Thyroid gland (tissue), 4 donors: ENCODE results near the gene HES7. TPM values are rescaled to one million over a fixed set of nuclear protein-coding genes. Genes with fewer than 3 reads are reported as not detected.

Source experiments
- DNase-seq, 2 donors: peaks; one replicate each; pipeline ENCODE4 v3.0.0-alpha.2; 2019
- H3K27ac ChIP-seq, 3 donors: fragments of 200-600 bp; sonication (generic); 1 replicate in 2 of 3; 2 replicates in 1 of 3; pipeline ENCODE4 v1.5.1; 2016 to 2019; ENCODE audit warnings: mild to moderate bottlenecking in 1 of 3, moderate library complexity in 1 of 3
- H3K27me3 ChIP-seq: fragments of 200-600 bp; sonication (generic); one replicate; pipeline ENCODE4 v1.5.1; 2019
- H3K36me3 ChIP-seq, 2 donors: fragments of 200-600 bp; sonication (generic); one replicate each; pipeline ENCODE4 v1.5.1; 2016 to 2019
- H3K4me1 ChIP-seq, 2 donors: fragments of 200-600 bp; sonication (generic); one replicate each; pipeline ENCODE4 v1.5.1; 2017 to 2019
- H3K4me3 ChIP-seq, 3 donors: fragments of 200-600 bp; sonication (generic); replicated peaks in 1 of 3; 1 replicate in 2 of 3; 2 replicates in 1 of 3; pipeline ENCODE4 v1.5.1; 2016; ENCODE audit warnings: mild to moderate bottlenecking in 1 of 3
- H3K9me3 ChIP-seq: fragments of 200-600 bp; sonication (generic); one replicate; pipeline ENCODE4 v1.5.1; 2017
- POLR2A ChIP-seq, 2 donors: fragments of 450-650 bp; IDR thresholded peaks; one replicate each; pipeline ENCODE4 v1.6.1; 2017; ENCODE audit warnings: antibody characterized with exemption in 2 of 2, mild to moderate bottlenecking in 2 of 2, moderate library complexity in 1 of 2
- WGBS, 2 donors: methylation state at CpG; one replicate each; pipeline ENCODE4 v1.1.5; 2017; 5-methylcytosine and 5-hydroxymethylcytosine counted together
- intact Hi-C: fragments of 100-400 bp; cut with DNase I; formaldehyde crosslinking; loops from one replicate; pipeline ENCODE4 v1.15.1; 2023
- total RNA-seq, 4 donors: library from RNA; depleted of rRNA; stranded (reverse); fragments of >200 nt; gene quantifications; one replicate each; pipeline ENCODE4 v1.2.3, GENCODE V29; 2016
- TF ChIP-seq, protein P1 (sequence below), 6 experiments: fragments of 200-600 bp in 3 of 6; fragments of 450-650 bp in 3 of 6; sonication (generic) in 3 of 6; IDR thresholded peaks; one replicate each; pipeline ENCODE4 v1.5.1; 2016 to 2019; ENCODE audit warnings: antibody characterized with exemption in 6 of 6, mild to moderate bottlenecking in 2 of 6, inconsistent platforms in 1 of 6, moderate library complexity in 1 of 6

The HES7 gene
- total RNA-seq, 4 donors from 2014 or later = 1.7 TPM; not detected in 3

DNA sequence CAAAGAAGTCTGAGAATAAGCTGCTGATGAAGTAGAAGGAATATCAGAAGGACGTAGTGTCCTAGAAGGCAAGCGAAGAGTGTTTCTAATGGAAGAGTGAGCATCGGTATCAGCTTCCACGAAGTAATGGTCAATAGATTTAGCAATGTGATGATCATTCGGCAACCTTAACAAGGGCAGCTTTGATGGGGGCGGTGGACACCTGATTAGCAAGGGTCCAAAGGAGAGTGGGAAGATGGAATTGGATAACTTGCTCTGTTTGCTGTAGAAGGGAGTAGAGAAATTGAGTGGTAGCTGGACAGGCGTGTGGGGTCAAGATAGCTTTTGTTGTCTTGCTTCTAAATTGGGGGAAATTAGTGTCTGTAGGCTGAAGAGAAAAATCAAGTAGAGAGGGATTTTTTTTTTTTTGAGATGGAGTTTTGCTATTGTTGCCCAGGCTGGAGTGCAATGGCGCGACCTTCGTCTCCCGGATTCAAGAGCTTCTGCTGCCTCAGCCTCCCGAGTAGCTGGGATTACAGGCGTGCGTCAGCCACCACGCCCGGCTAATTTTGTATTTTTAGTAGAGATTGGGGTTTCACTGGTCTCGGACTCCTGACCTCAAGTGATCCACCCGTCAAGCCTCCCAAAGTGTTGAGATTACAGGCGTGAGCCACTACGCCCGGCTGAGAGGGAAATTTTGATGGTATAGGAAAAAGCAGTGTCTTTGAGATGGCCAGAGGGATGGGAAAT lies 13.9 kb upstream of the HES7 start:
- Histone ChIP-seq H3K36me3 (peaks cover 34 to 37% of the 10 kb centered on the region in 2 donors), H3K27me3 (no peaks in the 10 kb centered on the region), H3K4me1 (peaks cover 19 to 35% of the 10 kb centered on the region in 2 donors), H3K9me3 (no peaks in the 10 kb centered on the region), H3K27ac (peak overlapping the region; percentile 69 to 93 (median 86)), H3K4me3 (no peak overlapping the region)
- DNase-seq = peak; percentile 59 to 60
- peak in 1 of 2 donors; percentile 7 for TF ChIP-seq POLR2A (IDR thresholded peaks at IDR 0.05)
- TF ChIP-seq, protein P1, sequence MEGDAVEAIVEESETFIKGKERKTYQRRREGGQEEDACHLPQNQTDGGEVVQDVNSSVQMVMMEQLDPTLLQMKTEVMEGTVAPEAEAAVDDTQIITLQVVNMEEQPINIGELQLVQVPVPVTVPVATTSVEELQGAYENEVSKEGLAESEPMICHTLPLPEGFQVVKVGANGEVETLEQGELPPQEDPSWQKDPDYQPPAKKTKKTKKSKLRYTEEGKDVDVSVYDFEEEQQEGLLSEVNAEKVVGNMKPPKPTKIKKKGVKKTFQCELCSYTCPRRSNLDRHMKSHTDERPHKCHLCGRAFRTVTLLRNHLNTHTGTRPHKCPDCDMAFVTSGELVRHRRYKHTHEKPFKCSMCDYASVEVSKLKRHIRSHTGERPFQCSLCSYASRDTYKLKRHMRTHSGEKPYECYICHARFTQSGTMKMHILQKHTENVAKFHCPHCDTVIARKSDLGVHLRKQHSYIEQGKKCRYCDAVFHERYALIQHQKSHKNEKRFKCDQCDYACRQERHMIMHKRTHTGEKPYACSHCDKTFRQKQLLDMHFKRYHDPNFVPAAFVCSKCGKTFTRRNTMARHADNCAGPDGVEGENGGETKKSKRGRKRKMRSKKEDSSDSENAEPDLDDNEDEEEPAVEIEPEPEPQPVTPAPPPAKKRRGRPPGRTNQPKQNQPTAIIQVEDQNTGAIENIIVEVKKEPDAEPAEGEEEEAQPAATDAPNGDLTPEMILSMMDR (IDR thresholded peaks at IDR 0.05) = no peak
- intact Hi-C loops = no loop called here
- WGBS, 2 donors = 25 to 32% methylated on average over 21 of the region's 21 CpGs

DNA sequence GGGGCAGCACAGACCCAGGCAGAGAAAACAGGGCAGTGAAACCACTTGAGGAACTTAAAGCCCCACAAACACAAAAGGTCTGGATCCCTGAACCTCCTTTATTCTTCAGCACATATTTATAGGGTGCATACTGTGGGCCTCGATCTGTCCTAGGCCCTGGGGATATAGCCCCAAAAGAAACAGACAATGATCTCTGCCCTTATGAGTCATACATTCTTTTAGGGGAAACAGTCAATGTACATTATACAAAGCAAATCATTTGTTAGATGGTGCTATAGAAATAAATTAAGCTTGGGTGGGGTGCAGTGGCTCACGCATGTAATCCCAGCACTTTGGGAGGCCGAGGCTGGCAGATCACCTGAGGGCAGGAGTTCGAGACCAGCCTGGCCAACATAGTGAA lies 10.0 kb upstream of the HES7 start:
- H3K27ac ChIP-seq = no peak overlapping the region
- intact Hi-C loops = no loop called here
- WGBS, 2 donors = 90 to 94% methylated on average over 4 of the region's 4 CpGs

DNA sequence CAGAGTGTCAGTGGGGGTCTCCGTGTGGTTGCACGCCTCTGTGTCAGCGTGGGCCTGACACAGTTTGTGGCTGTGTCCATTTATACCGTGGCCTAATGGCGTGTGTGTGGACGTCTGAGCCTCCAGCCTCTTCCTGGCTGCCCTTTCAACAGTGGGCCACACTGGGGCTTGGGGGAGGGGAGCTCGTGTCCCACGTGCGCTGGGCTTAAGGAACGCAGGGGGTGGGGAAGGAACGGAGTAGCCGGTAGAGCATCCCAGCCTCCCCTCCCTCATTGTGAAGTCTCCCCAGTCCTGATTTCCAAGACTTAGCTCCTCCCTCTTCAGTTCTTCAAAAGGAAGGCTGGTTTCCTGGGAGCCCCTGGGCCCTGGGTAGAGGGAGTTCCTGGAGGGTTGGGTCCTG lies 9.5 kb upstream of the HES7 start:
- H3K27ac ChIP-seq = no peak overlapping the region
- no peak for TF ChIP-seq POLR2A (IDR thresholded peaks at IDR 0.05)
- TF ChIP-seq, protein P1 (IDR thresholded peaks at IDR 0.05) = no peak
- H3K9me3 ChIP-seq = no peaks in the 10 kb centered on the region
- DNase-seq = no peak
- H3K27me3 ChIP-seq = no peaks in the 10 kb centered on the region
- WGBS, 2 donors = 65 to 70% methylated on average over 12 of the region's 12 CpGs
- no peak overlapping the region for H3K4me3 ChIP-seq
- intact Hi-C loops = no loop called here
- H3K4me1 ChIP-seq = peaks cover 8 to 9% of the 10 kb centered on the region in 2 donors
- H3K36me3 ChIP-seq = no peaks in the 10 kb centered on the region

More for the DNA sequence above, 10.0 kb upstream of the HES7 start:
- no peak overlapping the region for H3K4me3 ChIP-seq
- no peak for DNase-seq
- H3K36me3 ChIP-seq = no peaks in the 10 kb centered on the region
- no peaks in the 10 kb centered on the region for H3K9me3 ChIP-seq
- no peak for TF ChIP-seq POLR2A (IDR thresholded peaks at IDR 0.05)
- TF ChIP-seq, protein P1 (IDR thresholded peaks at IDR 0.05) = no peak
- H3K27me3 ChIP-seq = no peaks in the 10 kb centered on the region
- peaks cover 9 to 10% of the 10 kb centered on the region in 2 donors for H3K4me1 ChIP-seq

DNA sequence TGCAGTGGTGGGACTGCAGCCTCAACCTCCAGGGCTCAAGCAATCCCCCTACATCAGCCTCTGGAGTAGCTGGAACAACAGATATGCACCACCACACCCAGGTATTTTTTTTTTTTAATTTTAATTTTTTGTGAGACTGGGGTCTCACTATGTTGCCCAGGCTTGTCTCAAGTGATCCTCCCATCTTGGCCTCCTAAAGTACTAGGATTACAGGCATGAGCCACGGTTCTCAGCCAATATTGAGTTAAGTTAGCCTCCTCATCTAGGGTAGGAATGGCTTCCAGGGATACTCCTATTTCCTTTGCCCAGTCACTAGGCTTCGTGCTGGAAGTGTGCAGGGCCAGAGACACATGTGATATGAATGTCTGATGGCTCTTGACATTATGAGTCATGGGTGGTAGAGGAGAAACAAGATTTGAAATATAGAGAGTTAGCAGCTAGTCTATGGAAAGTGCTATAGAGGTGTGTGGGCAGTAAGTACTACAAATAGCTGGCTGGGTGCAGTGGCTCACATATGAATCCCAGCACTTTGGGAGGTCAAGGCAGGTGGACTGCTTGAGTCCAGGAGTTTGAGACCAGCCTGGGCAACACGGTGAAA lies 8.0 kb upstream of the HES7 start:
- no peaks in the 10 kb centered on the region for H3K9me3 ChIP-seq
- no peaks in the 10 kb centered on the region for H3K27me3 ChIP-seq
- H3K27ac ChIP-seq = no peak overlapping the region
- intact Hi-C loops = no loop called here
- TF ChIP-seq, protein P1 (IDR thresholded peaks at IDR 0.05) = no peak
- H3K4me1 ChIP-seq = peaks cover 0 to 5% of the 10 kb centered on the region in 2 donors
- 78 to 85% methylated on average over 3 of the region's 3 CpGs for WGBS, 2 donors
- H3K4me3 ChIP-seq = no peak overlapping the region
- no peak for DNase-seq
- H3K36me3 ChIP-seq = no peaks in the 10 kb centered on the region
